K562 (cell line): ENCODE measurements around the gene PTGR3. TPM values are rescaled to one million over a fixed set of nuclear protein-coding genes. Genes with fewer than 3 reads are reported as not detected.
A peak's percentile ranks its signal among the peaks of the same experiment; 100 is the strongest.

ENCODE experiments used
- ATAC-seq: fragments of 200-7000 bp; cut with Tn5 transposase; 3 replicates; pipeline ENCODE4 v1.9.1; 2020; ENCODE audit warnings: moderate library complexity
- BruUV-seq: library from RNA; stranded (reverse); fragments of 400-500 nt; replicated peaks from 2 replicates; lab custom pipeline; 2021; lab: Mats Ljungman, UMichigan
- CTCF ChIA-PET: fragments of 300-600 bp; formaldehyde crosslinking; extraction: SDS; loops from one replicate; lab custom pipeline; 2021; ENCODE audit warnings: low intra/inter-chr PET ratio; lab: Yijun Ruan, JAX
- POLR2A ChIA-PET: fragments of 300-600, 350-650 bp; sonication (Branson Sonifier 250); formaldehyde crosslinking; extraction: SDS; loops from one replicate; lab custom pipeline; 2021; ENCODE audit warnings: antibody characterized with exemption, inconsistent platforms; lab: Yijun Ruan, JAX
- DNase-seq, 4 experiments: peaks; one replicate each; pipeline versions ENCODE4 v3.0.0 to v3.0.0-alpha.2; 2011 to 2018; ENCODE audit warnings: low spot score in 3 of 4, mixed read lengths in 3 of 4; ENCODE audit errors: extremely low read depth in 1 of 4
- FAIRE-seq: peaks from 2 replicates; lab custom pipeline; 2011; peaks lifted over from hg19 to GRCh38; lab: Jason Lieb, UNC
- H2AFZ ChIP-seq: 2 replicates; pipeline ENCODE4 v1.6.0; 2011; ENCODE audit warnings: low read depth, low read length, control low read depth, inconsistent platforms
- H3K27ac ChIP-seq: fragments of 200-600 bp; 3 replicates; pipeline ENCODE4 v1.8.0; 2011; ENCODE audit warnings: low read depth, mild to moderate bottlenecking, control low read depth, inconsistent platforms, low read length, moderate library complexity, mixed read lengths; ENCODE audit errors: extremely low read depth
- H3K27me3 ChIP-seq, 2 experiments: fragments of 300-600 bp in 1 of 2; 2 replicates in 1 of 2; 3 replicates in 1 of 2; pipeline versions ENCODE4 v1.6.0 to v1.8.0; 2011; ENCODE audit warnings: inconsistent platforms in 2 of 2, low read length in 2 of 2, mild to moderate bottlenecking in 1 of 2, mixed read lengths in 1 of 2, moderate library complexity in 1 of 2; ENCODE audit not compliant: control insufficient read depth in 2 of 2, insufficient read depth in 2 of 2
- H3K36me3 ChIP-seq: fragments of 300-600 bp; 3 replicates; pipeline ENCODE4 v1.8.0; 2011; ENCODE audit warnings: mild to moderate bottlenecking, low read length, inconsistent platforms; ENCODE audit not compliant: control insufficient read depth, insufficient read depth
- H3K4me1 ChIP-seq, 2 experiments: fragments of 200-600 bp in 1 of 2; replicated peaks in 1 of 2; 2 replicates in 1 of 2; 3 replicates in 1 of 2; pipeline versions ENCODE4 v1.5.1 to v1.8.0; 2011; ENCODE audit warnings: inconsistent platforms in 2 of 2, low read length in 2 of 2, mild to moderate bottlenecking in 1 of 2, mixed read lengths in 1 of 2, moderate library complexity in 1 of 2; ENCODE audit not compliant: control insufficient read depth in 2 of 2, insufficient read depth in 2 of 2
- H3K4me2 ChIP-seq: 2 replicates; pipeline ENCODE4 v1.6.1; 2011; ENCODE audit warnings: low read length, control low read depth, inconsistent platforms, mixed read lengths; ENCODE audit not compliant: insufficient read depth
- H3K4me3 ChIP-seq: fragments of 200-600 bp; sonication (generic), shearing (Covaris generic); 2 replicates; pipeline ENCODE4 v1.5.1; 2016; ENCODE audit warnings: control low read depth, inconsistent platforms
- H3K79me2 ChIP-seq: fragments of 200-600 bp; 3 replicates; pipeline ENCODE4 v1.8.0; 2011; ENCODE audit warnings: low read length, inconsistent platforms; ENCODE audit not compliant: control insufficient read depth, insufficient read depth
- H3K9ac ChIP-seq, 2 experiments: 2 replicates each; pipeline versions ENCODE4 v1.6.0 to v1.6.1; 2011; ENCODE audit warnings: low read depth in 2 of 2, low read length in 2 of 2, control low read depth in 1 of 2, inconsistent platforms in 1 of 2, mild to moderate bottlenecking in 1 of 2, mixed read lengths in 1 of 2; ENCODE audit not compliant: insufficient read depth in 1 of 2
- H3K9me1 ChIP-seq: one replicate; pipeline ENCODE4 v1.6.0; 2011; ENCODE audit warnings: inconsistent platforms, mild to moderate bottlenecking, low read length, moderate library complexity; ENCODE audit not compliant: control insufficient read depth, insufficient read depth
- H3K9me3 ChIP-seq: replicated peaks from 2 replicates; pipeline ENCODE4 v1.5.1; 2011; ENCODE audit warnings: low read depth, low read length, inconsistent platforms; ENCODE audit not compliant: control insufficient read depth, insufficient read depth
- H4K20me1 ChIP-seq: replicated peaks from 2 replicates; pipeline ENCODE4 v1.6.1; 2011; ENCODE audit warnings: low read length, inconsistent platforms, mixed read lengths; ENCODE audit not compliant: control insufficient read depth, insufficient read depth
- ATF3 ChIP-seq, 2 experiments: fragments of 450-650 bp in 1 of 2; sonication (generic) in 1 of 2; formaldehyde crosslinking in 1 of 2; IDR thresholded peaks in 1 of 2; conservative IDR thresholded peaks in 1 of 2; 2 replicates each; pipeline versions ENCODE4 v1.6.1 to v1.8.1; 2016 to 2023; ENCODE audit warnings: mild to moderate bottlenecking in 2 of 2, moderate library complexity in 2 of 2, inconsistent platforms in 1 of 2, missing genetic modification reagents in 1 of 2
- BMI1 ChIP-seq: fragments of 150-350 bp; IDR thresholded peaks from 2 replicates; pipeline ENCODE4 v1.6.1; 2014; ENCODE audit warnings: low read length
- COPS2 ChIP-seq: fragments of 450-650 bp; conservative IDR thresholded peaks from 2 replicates; pipeline ENCODE4 v1.6.1; 2016; ENCODE audit warnings: mild to moderate bottlenecking, moderate library complexity
- CREB5 ChIP-seq: fragments of 250-450 bp; sonication (Bioruptor Pico); IDR thresholded peaks from 2 replicates; pipeline ENCODE4 v1.5.0; 2020; ENCODE audit warnings: mild to moderate bottlenecking
- DACH1 ChIP-seq: fragments of 450-650 bp; IDR thresholded peaks from 2 replicates; pipeline ENCODE4 v1.6.1; 2018; ENCODE audit not compliant: partially characterized antibody
- DNMT1 ChIP-seq: fragments of 450-650 bp; IDR thresholded peaks from 2 replicates; pipeline ENCODE4 v1.6.1; 2016; ENCODE audit warnings: antibody characterized with exemption, mild to moderate bottlenecking
- E2F3 ChIP-seq: fragments of 250-450 bp; sonication (Bioruptor Pico); IDR thresholded peaks from 2 replicates; pipeline ENCODE4 v1.4.0; 2020; ENCODE audit warnings: mild to moderate bottlenecking
- FOXA3 ChIP-seq, 2 experiments: fragments of 450-650 bp in 1 of 2; sonication (generic) in 1 of 2; formaldehyde crosslinking; IDR thresholded peaks in 1 of 2; conservative IDR thresholded peaks in 1 of 2; 2 replicates each; pipeline versions ENCODE4 v1.4.0 to v1.8.0; 2020 to 2022; ENCODE audit warnings: mild to moderate bottlenecking in 2 of 2, missing genetic modification reagents in 1 of 2
- HDAC3 ChIP-seq: fragments of 450-650 bp; IDR thresholded peaks from 2 replicates; pipeline ENCODE4 v1.6.1; 2018; ENCODE audit warnings: borderline replicate concordance, mild to moderate bottlenecking, moderate library complexity; ENCODE audit not compliant: partially characterized antibody
- IFI16 ChIP-seq: fragments of 250-450 bp; sonication (Bioruptor Pico); IDR thresholded peaks from 2 replicates; pipeline ENCODE4 v2.1.2; 2022; ENCODE audit warnings: mild to moderate bottlenecking, inconsistent platforms
- MCM7 ChIP-seq, 2 experiments: fragments of 450-650 bp; IDR thresholded peaks; 2 replicates each; pipeline ENCODE4 v1.6.1; 2016 to 2018
- MITF ChIP-seq: IDR thresholded peaks from 2 replicates; pipeline ENCODE4 v1.6.1; 2014; ENCODE audit warnings: antibody characterized with exemption
- TAF9B ChIP-seq: fragments of 450-650 bp; IDR thresholded peaks from 2 replicates; pipeline ENCODE4 v1.6.1; 2018; ENCODE audit warnings: mild to moderate bottlenecking; ENCODE audit not compliant: partially characterized antibody
- WGBS: fragments of 100-300 bp; shearing (Covaris generic); methylation state at CpG from one replicate; pipeline ENCODE4 v1.1.6; 2016; ENCODE audit warnings: low coverage, mixed read lengths; ENCODE audit not compliant: insufficient coverage; ENCODE audit errors: missing lambda C conversion rate; 5-methylcytosine and 5-hydroxymethylcytosine counted together
- in situ Hi-C: fragments of 300-500 bp; cut with MboI; formaldehyde crosslinking; loops from 4 replicates; pipeline ENCODE4 v1.15.0; 2018; ENCODE audit warnings: inconsistent platforms, mixed read lengths
- intact Hi-C: fragments of 100-400 bp; cut with micrococcal nuclease; formaldehyde crosslinking; loops from 2 replicates; pipeline ENCODE4 v1.14.2; 2022
- polyA plus RNA-seq, 8 experiments: library from polyadenylated mRNA; depleted of rRNA in 4 of 8; stranded (reverse) in 5 of 8; unstranded in 3 of 8; fragments of >200 nt; fragmentation: Nextera tagmentation in 2 of 8; fragmentation: Illumina TruSeq in 1 of 8; extraction: Ambion mirVana in 2 of 8; extraction: Trizol in 1 of 8; gene quantifications; 2 replicates each; pipeline versions ENCODE4 v1.2.1 to v1.2.3, GENCODE V29; 2011 to 2014; ENCODE audit warnings: inconsistent platforms in 1 of 8, missing spikeins in 1 of 8
- total RNA-seq, 7 experiments: library from RNA; depleted of rRNA in 6 of 7; stranded (reverse); fragments of >200 nt in 6 of 7; fragmentation: Illumina TruSeq in 2 of 7; extraction: Trizol in 2 of 7; gene quantifications; 2 replicates each; pipeline versions ENCODE4 v1.2.1 to v1.2.3, GENCODE V29; 2011 to 2021; ENCODE audit warnings: low replicate concordance in 1 of 7
- TF ChIP-seq, protein P1 (sequence below): fragments of 250-450 bp; sonication (Bioruptor Pico); IDR thresholded peaks from 2 replicates; pipeline ENCODE4 v1.8.0; 2022; ENCODE audit warnings: moderate library complexity, mild to moderate bottlenecking, inconsistent platforms
- TF ChIP-seq, protein P2 (sequence below): fragments of 450-650 bp; IDR thresholded peaks from 2 replicates; pipeline ENCODE4 v1.6.1; 2016

Gene PTGR3
- total and polyA plus RNA-seq, 9 of the 15 experiments (the other 6 are each of a cell fraction or from before 2014, with no cell fraction given) = 4.1 to 32.3 (median 15.3) TPM

GRCh38 chr18:75218065-75218923 lies 9.4 kb upstream of the PTGR3 start:
- 55% methylated on average over 12 of the region's 12 CpGs for WGBS
- TF ChIP-seq MITF = no peak
- TF ChIP-seq ATF3 (IDR thresholded peaks at IDR 0.05) = no peak
- no peak for TF ChIP-seq ATF3 (CRISPR knock-in tag; conservative IDR thresholded peaks at IDR 0.05)
- TF ChIP-seq TAF9B = peak; percentile 37
- TF ChIP-seq MCM7 (IDR thresholded peaks at IDR 0.05) = no peak
- TF ChIP-seq IFI16 (CRISPR knock-in tag) = no peak
- TF ChIP-seq, protein P1, sequence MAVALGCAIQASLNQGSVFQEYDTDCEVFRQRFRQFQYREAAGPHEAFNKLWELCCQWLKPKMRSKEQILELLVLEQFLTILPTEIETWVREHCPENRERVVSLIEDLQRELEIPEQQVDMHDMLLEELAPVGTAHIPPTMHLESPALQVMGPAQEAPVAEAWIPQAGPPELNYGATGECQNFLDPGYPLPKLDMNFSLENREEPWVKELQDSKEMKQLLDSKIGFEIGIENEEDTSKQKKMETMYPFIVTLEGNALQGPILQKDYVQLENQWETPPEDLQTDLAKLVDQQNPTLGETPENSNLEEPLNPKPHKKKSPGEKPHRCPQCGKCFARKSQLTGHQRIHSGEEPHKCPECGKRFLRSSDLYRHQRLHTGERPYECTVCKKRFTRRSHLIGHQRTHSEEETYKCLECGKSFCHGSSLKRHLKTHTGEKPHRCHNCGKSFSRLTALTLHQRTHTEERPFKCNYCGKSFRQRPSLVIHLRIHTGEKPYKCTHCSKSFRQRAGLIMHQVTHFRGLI (CRISPR knock-in tag) = no peak
- no peak for TF ChIP-seq BMI1
- TF ChIP-seq HDAC3 = no peak
- TF ChIP-seq E2F3 (CRISPR knock-in tag) = no peak
- TF ChIP-seq DACH1 = peak; percentile 21
- no peak for TF ChIP-seq COPS2
- no peak for TF ChIP-seq FOXA3 (CRISPR knock-in tag; conservative IDR thresholded peaks at IDR 0.05 in 1 of 2, IDR thresholded peaks at IDR 0.05 in 1 of 2)
- TF ChIP-seq CREB5 (CRISPR knock-in tag) = no peak
- TF ChIP-seq, protein P2, sequence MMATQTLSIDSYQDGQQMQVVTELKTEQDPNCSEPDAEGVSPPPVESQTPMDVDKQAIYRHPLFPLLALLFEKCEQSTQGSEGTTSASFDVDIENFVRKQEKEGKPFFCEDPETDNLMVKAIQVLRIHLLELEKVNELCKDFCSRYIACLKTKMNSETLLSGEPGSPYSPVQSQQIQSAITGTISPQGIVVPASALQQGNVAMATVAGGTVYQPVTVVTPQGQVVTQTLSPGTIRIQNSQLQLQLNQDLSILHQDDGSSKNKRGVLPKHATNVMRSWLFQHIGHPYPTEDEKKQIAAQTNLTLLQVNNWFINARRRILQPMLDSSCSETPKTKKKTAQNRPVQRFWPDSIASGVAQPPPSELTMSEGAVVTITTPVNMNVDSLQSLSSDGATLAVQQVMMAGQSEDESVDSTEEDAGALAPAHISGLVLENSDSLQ = peak; percentile 79
- TF ChIP-seq DNMT1 = no peak

More at GRCh38 chr18:75218065-75218923, 9.4 kb upstream of the PTGR3 start:
- no peaks in the 10 kb centered on the region for H3K36me3 ChIP-seq
- H3K27ac ChIP-seq = no peak overlapping the region
- POLR2A ChIA-PET = no interaction called here
- ATAC-seq (no peak; the same call in 2 of the 3 replicates), FAIRE-seq (peak; percentile 29), DNase-seq (no peak)
- no peak overlapping the region for H3K9ac ChIP-seq
- peaks cover 5% of the 10 kb centered on the region; the same call in 2 of the 3 replicates for H3K79me2 ChIP-seq
- H4K20me1 ChIP-seq = no peaks in the 10 kb centered on the region
- H3K4me2 ChIP-seq = no peak overlapping the region
- H2AFZ ChIP-seq = no peak overlapping the region
- intact Hi-C loops = no loop called here
- no peaks in the 10 kb centered on the region for H3K27me3 ChIP-seq
- in situ Hi-C loops = no loop called here
- CTCF ChIA-PET = no interaction called here
- H3K4me1 ChIP-seq = peaks cover 0 to 10% of the 10 kb centered on the region in 2 experiments; a peak in 3 of 5 replicates
- BruUV-seq = no TSS peak
- H3K4me3 ChIP-seq = no peak overlapping the region
- no peaks in the 10 kb centered on the region for H3K9me1 ChIP-seq
- H3K9me3 ChIP-seq = no peaks in the 10 kb centered on the region
